GM18502 (cell line): ENCODE measurements around the gene PRKACG.
A peak's percentile ranks its signal among the peaks of the same experiment; 100 is the strongest.
"Not testable (repeated sequence)": the region's sequence is repeated elsewhere in the genome, so short reads cannot be mapped to it uniquely, and the experiment has no call there.

ENCODE experiments used
- ATAC-seq: cut with Tn5 transposase; IDR thresholded peaks from one replicate; pipeline ENCODE4 v1.9.1; 2021; ENCODE audit warnings: mild to moderate bottlenecking; ENCODE audit not compliant: unreplicated experiment, poor library complexity

The PRKACG gene

GRCh38 chr9:69014013-69014412 is at the start of gene PRKACG:
PRKACG (minus strand) TSS chr9:69014113; CDS start chr9:69014092, 21 bp downstream.
- ATAC-seq = no peak

GRCh38 chr9:69062195-69062594 is 48.3 kb upstream of the PRKACG start:
- no peak for ATAC-seq

GRCh38 chr9:69060766-69061165 is 46.9 kb upstream of the PRKACG start:
- no peak for ATAC-seq

- no peak for ATAC-seq
Observed at GRCh38 chr9:69058101-69058500, 44.2 kb upstream of the PRKACG start.

- ATAC-seq = no peak
Observed at GRCh38 chr9:69056191-69056815, 42.4 kb upstream of the PRKACG start.

- ATAC-seq = no peak
Observed at GRCh38 chr9:69054989-69055388, 41.1 kb upstream of the PRKACG start.

- not testable (repeated sequence) for ATAC-seq
Observed at GRCh38 chr9:69050936-69051335, 37.0 kb upstream of the PRKACG start.

- ATAC-seq = no peak
Observed at GRCh38 chr9:69049094-69049493, 35.2 kb upstream of the PRKACG start.

GRCh38 chr9:69047371-69047770 is 33.5 kb upstream of the PRKACG start:
- no peak for ATAC-seq

GRCh38 chr9:69046723-69047122 is 32.8 kb upstream of the PRKACG start:
- no peak for ATAC-seq

GRCh38 chr9:69045821-69046220 is 31.9 kb upstream of the PRKACG start:
- ATAC-seq = no peak

- ATAC-seq = no peak
Observed at GRCh38 chr9:69044240-69045219, 30.6 kb upstream of the PRKACG start.

- ATAC-seq = no peak
Observed at GRCh38 chr9:69040646-69041045, 26.7 kb upstream of the PRKACG start.

- ATAC-seq = no peak
Observed at GRCh38 chr9:69036799-69037198, 22.9 kb upstream of the PRKACG start.

GRCh38 chr9:69036309-69036708 is 22.4 kb upstream of the PRKACG start:
- ATAC-seq = peak; percentile 35

- ATAC-seq = peak; percentile 92
Observed at GRCh38 chr9:69035438-69036308, 21.8 kb upstream of the PRKACG start, which contains the start of gene FXN. FXN (plus strand) TSS chr9:69035752; CDS start chr9:69035783, 31 bp downstream.

- no peak for ATAC-seq
Observed at GRCh38 chr9:69034071-69034470, 20.2 kb upstream of the PRKACG start.

- ATAC-seq = no peak
Observed at GRCh38 chr9:69030851-69031645, 17.1 kb upstream of the PRKACG start.

GRCh38 chr9:69029535-69029934 is 15.6 kb upstream of the PRKACG start:
- ATAC-seq = no peak

GRCh38 chr9:69028754-69029153 is 14.8 kb upstream of the PRKACG start:
- no peak for ATAC-seq
